Activated naive CD8-positive, alpha-beta T cell treated with anti-CD3 and anti-CD28 coated beads, Interleukin-2, amount 50 U/mL, for 16 hours (primary cell): ENCODE results near the gene BLVRB.
"Not testable (repeated sequence)": the region's sequence is repeated elsewhere in the genome, so short reads cannot be mapped to it uniquely, and the experiment has no call there.

Experiments used
- DNase-seq: peaks from one replicate; pipeline ENCODE4 v3.0.0-alpha.2; 2020; ENCODE audit warnings: low read depth, low spot score

Gene BLVRB

DNA sequence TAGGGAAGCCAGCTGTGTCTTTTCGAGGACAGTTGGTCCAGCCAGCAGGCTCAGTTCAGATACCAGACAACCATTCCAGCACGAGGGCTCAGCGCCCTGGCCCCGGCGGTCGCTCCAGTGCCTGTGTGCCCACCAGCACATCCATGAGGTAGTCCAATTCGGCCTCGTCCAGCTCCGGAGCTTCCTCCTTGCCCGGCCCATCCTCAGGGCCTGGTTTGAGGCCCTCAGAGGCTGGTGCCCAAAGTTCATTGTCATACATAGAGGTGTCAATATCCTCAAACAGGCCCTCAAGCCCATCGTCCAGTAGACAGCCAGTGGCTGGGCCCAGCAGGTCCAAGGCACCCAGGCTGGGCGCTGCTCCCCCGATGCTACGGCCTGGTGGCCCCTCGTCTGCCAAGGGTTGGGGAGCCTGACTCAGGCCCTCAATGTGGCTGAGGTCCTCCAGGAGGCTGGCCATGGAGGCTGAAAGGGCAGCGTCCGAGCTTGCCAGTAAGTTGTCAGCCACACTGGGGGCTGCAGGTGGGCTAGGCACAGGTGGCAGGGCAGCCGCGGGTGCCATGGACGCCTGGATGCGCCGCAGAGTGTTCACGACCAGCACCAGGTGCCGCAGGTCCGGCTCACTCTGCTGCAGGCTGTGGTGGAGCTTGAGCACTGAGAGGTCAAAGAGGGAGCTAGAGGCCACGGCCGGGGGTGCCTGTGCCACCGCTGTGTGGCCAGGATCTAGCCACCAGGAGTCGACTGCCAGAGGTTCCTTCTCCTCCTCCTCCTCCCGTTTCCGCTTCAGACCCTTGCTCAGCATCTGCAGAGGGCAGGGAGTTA is 42.6 kb downstream of the BLVRB start:
- DNase-seq, result no peak

DNA sequence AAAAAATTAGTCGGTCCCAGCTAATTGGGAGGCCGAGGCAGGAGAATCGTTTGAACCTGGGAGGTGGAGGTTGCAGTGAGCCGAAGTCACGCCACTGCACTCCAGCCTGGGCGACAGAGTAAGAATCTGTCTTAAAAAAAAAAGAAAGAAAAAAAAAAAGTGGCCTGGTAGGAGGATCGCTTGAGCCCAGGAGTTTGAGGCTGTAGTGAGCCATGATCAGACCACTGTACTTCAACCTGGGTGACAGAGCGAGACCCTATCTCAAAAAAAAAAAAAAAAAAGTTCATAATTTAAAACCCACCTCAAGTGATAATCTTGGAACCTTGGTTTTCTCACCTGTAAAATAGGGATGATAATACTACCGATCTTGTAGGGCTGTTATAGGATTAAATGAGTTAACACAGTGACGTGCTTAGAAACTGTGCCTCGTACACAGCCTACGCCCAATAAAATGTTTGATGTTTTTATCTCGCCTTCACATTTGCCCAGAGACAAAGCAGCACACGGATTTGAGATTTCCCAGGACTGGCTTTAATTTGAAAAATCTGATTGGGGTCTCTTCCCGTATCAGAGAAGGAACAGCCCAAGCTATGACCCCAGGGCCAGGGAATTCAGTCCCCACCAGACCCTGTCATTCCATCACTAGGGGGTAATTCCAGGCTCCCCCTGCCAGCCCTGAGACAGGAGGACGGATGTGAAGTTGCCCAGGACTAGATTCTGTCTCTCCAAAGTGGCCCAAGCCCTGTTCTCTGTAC is 43.4 kb downstream of the BLVRB start:
- DNase-seq, result no peak

DNA sequence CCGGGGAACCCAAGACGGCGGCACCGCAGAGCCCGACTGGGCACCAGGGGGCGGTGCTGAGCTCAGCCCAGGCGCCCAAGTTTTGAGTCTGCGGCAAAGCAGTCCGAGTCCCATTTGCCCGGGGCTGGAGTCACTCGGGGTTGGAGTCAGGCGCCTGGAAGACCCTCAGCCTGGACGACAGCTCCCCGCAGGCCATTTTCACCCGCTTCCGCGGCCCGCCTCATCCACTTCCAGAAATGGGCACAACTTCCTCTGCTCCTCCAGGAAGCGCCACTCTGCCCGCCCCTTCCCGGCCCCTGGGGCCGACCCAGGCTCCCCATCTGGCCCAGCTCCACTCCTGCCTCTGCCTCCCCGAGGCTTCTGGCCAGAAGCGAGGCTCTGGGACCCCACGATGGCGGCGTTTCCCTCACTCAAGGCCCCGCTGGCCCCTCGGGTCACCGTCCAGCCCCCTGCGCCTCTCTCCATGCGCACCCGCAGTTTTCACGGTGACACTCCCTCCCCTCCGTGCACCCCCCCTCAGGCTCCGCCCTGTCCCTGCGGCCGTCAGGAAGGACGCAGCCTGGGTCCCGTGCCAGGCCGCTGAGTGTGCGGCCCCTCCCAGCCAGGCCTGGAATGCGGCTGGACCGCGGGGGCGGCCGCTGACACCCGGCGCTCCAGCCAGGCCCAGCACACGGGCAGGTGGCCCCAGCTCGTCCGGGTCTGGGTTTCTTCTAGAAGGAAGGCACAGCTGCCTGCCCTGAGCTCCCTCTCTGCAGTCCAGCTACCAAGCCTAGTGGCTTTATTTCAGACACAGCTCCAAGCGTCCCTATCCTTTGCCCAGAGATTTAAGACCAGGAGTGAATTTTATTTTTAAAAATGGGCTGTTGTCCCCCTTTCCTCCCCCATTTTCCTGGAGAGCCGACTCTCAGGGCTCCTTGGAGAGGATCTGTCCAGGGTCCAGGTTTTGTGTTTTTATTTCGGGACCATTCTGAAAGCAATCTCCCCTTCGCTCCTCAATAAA is 44.5 kb downstream of the BLVRB start:
- DNase-seq, result peak; percentile 33

DNA sequence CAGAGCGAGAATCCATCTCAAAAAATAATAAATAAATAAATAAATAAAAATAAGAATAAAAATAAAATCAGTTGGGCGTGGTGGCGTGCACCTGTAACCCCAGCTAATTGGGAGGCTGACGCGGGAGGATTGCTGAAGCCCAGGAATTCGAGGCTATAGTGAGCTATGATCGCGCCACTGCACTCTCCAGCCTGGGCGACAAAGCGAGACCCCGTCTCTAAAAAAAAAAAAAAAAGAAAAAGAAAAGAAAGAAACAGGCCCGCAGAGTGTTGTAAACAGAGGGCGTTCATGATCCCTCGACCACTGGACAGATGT is 45.1 kb downstream of the BLVRB start:
- no peak for DNase-seq

DNA sequence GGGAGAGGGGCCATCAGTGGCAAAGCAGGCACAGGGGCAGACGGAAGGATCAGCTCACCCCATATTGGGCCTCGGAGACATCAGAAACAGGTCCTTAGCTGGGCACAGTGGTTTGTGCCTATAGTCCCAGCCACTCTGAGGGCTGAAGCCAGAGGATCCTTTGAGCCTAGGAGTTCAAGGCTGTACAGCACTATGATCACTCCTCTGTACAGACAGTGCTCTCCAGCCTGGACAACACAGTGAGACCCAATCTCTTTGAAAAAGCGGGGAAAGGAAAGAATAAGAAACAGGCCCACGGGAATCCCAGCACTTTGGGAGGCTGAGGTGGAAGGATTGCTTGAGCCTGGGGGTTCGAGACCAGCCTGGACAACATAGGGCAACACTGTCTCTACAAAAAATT is 45.8 kb downstream of the BLVRB start:
- DNase-seq, result no peak

DNA sequence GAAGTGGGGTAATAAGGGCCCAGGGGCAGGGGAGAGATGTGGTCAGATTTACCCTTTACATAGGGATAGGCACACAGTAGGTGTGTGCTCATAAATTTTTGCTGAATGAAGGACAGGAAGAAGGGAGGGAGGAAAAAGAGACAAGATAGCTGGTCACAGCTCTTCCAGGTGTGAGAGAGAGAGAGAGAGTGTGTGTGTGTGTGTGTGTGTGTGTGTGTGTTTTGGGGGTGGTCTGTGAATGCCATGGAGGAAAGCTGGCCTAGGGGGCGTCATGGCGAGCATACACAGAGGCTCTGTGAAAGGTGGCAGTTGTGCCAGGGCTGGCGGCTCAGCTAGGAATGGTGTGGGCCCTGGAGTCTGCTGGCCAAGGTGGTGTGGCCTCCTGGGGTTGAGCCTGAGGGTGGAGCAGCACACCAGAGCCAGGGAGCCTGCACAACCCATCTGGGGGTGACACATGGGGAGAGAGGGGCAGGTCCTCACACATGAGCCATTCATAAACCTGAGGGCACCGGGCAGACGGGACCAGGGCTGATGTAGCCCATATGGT is 46.4 kb downstream of the BLVRB start:
- DNase-seq, result no peak

DNA sequence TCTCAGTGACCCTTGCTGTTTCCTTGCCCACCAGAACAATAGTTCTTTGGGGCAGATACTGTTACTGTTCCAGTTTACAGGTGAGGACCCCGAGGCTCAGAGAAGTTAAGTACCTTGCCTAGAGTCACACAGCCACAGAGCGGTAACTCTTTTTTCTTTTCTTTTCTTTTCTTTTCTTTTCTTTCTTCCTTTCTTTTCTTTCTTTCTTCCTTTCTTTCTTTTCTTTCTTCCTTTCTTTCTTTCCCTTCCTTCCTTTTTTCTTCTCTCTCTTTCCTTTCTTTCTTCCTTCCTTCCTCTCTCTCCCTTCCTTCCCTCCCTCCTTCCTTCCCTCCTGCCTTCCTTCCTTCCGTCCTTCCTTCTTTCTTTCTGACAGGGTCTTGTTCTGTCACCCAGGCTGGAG is 47.5 kb downstream of the BLVRB start:
- DNase-seq, result no peak

DNA sequence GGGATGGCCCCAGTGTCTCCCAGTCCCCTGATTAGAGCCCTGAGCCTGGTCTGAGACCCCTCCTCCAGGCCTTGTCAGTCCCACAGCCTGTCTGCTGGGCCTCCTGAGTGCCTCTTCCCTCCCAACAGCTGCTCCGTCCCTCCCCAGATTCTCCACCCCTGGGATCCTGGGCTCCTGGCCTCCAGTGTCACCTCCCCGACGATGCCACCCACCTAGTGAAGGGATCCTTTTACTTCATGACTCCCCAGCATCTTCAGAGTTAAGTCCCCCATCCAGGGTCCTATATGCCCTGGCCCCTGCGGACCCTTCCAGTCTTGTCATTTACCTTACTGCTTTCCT is 47.9 kb downstream of the BLVRB start:
- DNase-seq, result no peak

DNA sequence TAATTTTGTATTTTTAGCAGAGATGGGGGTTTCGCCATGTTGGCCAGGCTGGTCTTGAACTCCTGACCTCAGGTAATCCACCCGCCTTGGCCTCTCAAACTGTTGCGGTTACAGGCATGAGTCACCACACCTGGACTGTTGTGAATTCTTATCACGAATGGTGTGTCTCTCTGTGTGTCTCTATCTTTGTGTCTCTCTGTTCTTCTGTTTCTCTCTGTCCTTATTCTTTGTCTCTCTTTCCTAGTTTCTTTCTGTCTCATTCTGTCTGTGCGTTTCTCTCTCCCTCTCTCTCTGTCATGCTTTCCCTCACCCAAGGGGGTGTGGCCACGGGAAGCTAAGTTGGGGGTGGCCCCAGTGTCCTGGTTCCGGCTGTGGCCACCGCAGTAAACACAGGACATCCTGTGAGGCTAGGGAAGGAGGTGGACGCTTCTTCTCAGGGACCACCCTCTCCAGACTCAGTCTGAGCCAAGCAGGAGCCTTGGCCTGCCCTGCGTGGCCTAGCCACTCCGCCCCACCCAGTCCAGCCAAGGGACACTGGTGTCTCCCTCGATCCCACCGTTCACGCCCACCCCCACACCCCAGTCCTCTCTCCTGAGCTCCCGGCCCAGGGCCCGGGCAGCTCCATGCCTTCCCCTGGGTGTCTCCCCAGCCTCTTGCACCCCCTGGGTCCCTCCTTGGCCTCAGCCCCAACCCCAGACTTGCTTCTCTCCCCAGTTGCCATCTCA is 48.5 kb downstream of the BLVRB start:
- no peak for DNase-seq

DNA sequence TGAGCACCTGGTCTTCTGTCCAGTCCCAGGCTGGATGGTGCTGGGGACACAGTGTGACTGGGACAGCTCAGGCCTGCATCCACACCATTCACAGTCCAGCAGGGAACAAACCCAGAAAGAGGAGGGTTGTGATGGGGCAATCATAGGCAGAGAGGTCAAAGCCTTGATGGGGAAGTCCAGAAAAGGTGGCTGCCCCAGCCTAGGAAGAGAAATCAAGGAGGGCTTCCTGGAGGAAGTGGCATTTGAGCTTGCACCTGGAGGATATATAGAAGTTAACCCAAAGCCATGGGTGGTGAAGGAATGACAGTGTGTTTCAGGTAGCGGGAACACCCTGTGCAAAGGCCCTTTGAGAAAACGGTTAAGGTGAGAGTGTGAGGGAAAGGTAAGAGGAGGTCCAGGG is 49.8 kb downstream of the BLVRB start:
- no peak for DNase-seq

DNA sequence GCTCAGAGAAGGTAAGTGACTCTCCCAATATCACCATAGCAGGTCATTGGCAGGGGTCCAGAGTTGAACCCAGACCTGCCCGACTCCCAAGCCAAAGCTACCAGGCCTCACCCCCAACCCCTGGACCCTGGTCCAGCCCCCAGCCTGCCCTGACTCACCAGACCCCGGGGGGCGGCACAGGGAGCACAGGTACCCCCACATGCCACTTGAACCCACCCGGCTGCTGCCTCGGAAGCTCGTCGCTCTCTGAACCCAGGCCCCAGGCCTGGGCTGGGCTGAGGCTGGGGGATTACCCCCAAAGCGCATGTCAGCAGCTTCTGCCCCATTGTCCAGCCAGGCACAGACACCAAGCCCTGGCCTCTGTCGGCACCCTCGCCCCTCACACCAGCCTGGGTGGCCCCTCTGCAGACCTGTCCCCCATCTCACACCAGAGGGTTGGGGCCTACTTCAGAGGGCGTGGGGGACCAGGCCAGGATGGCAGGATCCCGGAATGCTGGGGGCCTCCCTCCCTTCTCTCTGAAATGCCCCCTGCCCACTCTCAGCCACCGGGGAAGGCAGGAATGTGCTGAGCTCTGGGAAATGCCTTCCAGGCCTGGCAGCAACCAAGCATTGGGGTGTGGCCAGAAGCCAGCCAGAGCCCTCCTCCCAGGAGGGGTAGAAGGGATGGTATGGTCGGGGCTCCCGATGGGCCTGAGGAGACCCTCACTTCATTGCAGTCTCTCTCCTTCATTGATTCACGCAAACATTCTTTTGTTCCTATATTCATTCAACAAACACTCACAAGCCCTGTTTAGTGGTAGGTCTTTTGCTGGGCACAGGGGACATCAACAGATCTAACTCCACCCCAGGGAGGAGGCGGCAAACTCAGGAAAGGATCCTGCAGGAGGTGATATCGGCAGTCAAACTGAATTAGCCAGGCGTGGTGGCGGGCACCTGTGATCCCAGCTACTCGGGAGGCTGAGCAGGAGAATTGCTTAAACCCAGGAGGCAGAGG is 50.7 kb downstream of the BLVRB start:
- no peak for DNase-seq

DNA sequence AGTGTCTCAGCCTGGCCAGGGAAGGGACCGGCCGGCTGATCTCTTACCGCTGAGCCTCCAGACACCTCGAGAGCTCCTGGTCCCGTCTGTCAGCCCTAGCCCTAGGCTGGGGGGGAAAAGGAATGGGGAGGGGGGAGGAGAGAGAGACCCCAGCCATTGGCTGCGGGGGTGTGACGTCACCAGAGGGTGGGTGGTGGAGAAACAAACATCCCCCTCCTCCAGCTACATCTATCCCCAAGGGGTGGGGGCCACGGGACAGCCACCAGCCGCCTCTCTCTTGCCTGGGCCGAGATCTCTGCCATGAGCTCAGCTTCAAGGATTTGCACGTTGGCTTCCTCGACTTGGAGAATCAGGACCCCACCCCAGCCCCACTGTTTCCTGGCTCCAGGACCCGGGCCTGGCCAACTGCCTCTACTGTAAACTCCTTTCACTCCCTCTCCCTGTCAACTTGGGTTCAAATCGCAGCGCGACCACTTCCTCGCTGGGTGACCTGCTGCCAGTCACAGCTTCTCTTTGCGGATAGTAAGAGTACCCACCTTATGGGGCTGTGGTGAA is 52.2 kb downstream of the BLVRB start, which contains the start of gene PRX:
TSS of gene PRX (minus strand) at position 88 of the 555 bp plus-strand sequence. CDS start 5,446 bp downstream, outside the sequence.
- DNase-seq, result no peak

DNA sequence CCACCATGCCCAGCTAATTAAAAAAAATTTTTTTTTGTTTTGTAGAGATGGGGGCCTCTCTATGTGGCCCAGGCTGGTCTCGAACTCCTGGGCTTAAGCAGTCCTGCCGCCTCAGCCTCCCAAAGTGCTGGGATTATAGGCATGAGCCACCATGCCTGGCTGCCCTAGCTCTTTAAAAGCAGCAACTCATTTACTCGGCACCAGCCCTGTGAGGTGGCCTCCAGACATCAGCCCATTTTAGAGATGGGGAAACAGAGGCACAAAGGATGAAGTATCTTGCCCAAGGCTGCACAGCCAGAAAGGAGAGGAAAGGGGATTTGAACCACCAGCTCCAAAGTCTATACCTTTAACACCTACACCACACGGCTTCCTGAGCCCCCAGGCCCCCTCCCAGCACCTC is 52.7 kb downstream of the BLVRB start:
- no peak for DNase-seq

DNA sequence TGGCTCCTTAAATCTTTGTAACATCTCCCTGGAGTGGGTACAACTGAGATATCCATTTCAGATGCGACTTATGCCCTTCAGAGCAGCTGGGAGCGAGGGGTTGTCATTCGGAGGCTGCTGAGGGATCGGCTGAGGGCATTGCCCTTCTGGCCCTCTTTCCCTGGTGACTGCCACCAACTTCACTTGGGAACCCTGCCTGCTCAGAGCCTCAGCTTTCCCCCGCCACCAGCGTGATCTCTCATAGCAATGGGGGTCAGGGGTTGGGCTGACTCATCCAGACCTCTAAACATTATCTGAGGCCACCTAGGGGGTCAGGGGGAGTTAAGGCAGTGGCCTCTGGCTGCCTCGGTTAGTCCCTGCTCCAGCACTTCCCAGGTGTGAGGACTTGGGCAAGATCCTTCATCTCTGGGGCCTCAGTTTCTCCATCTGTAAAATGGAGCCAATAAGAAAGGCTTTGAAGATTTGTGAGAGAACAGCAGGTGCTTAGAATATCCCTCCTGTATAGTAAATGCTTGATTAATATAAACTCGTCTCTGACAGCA is 53.5 kb downstream of the BLVRB start:
- no peak for DNase-seq

DNA sequence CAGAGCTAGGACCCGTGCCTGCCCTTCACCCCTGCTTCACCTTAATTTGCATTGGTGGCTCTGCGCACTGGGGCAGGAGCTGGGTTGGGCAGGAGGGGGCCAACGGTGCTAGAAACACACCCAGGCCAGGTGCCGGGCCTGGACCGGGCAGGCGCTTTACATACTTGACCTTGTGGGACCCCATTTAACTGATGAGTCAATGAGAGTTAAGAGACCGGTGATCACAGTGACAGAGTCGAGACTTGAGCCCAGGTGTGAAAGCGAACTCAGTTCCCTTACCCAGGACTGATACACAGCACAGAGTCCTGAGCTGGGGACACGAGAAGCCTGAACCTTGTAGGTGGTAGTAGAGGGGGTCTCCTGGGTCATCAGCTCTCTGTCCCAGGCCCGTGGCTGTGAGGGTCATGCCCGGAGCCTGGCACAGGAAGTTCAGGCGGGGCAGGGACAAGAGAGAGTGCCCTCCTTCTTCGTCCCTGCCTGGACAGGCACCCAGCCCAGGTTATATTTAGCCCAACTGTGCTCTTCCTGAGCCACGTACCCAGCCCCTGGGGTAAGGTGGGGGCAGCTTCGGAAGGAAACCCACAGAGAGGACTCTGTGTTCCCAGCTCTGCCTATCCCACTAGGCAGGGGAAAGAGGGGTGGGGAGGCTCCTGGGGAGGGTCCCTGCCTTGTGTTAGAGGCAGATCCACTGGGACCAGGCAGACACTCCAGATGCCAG is 54.3 kb downstream of the BLVRB start:
- DNase-seq, result no peak

DNA sequence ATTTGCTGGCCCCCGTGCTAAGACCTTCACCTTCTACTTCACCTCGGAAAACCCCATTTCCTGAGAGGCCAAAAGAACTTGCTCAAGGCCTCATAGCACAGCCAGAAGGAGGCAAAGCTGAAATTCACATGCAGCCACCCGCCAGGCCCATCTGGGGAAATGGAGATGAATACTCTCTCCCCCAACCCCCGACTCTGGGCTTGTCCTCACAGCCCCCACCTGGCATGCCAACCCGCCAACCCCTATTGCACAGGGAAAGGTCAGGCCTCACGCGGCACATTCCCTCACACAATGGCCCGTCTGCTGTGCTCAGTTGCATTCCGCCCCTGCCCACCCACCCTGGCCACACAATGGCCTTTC is 55.5 kb downstream of the BLVRB start:
- DNase-seq, result no peak

DNA sequence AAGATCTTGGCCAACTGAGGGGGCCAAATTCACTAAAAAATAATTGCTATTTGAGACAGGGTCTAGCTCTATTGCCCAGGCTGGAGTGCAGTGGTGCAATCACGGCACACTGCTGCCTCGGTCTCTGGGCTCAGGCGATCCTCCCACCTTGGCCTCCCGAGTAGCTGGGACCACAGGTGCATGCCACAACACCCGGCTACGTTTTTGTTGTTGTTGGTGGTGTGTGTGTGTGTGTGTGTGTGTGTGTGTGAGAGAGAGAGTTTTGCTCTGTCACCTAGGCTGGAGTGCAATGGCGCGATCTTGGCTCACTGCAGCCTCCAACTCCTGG is 57.0 kb downstream of the BLVRB start:
- DNase-seq, result not testable (repeated sequence)

DNA sequence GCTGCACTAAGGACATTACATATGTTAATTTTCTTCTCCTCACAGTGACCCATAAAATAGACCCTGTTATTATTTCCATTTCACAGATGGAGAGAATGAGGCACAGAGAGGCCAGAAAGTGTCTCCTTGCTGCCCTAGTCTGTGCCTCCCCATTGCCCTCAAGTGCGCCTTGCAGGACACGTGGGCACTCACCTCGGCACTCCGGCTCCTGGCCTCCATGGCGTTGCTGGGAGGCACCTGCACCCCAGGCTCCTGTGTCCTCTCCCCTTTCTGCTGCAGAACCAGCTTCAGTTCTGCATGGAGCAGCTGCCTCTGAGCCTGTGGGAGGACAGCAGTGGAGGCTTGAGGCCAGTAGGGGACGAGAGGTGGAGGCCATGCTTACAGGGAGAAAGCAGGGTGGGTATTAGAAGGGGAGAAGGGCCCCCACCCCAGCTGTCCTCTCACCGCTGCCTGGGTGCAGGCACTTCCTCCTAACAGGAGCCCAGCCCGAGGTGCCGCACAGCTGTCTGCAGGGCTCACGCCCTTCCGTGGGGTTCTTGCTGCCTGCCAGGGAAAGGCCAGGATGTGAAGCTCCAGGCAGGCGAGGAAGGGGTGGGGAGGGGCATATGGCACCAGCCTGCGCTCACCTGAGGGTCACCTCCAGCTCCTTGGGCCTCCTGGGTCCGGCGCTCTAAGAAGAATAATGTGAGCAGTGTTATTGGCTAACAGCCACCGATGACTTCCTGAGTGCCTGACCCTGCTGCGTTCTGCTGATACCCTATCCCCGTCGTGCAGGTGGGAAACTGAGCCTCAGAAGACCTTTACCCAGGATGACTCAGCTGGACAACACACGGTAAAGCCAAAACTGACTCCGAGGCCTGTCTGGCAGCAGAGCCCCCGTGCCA is 57.6 kb downstream of the BLVRB start:
- DNase-seq, result no peak
